OCI-LY7 (cell line): ENCODE data around the gene SNRPD1.

ENCODE experiments used
- CTCF ChIP-seq: fragments of 200-600 bp; sonication (generic); conservative IDR thresholded peaks from 2 replicates; pipeline ENCODE4 v1.5.1; 2014; ENCODE audit warnings: mild to moderate bottlenecking, antibody characterized with exemption, low read length, moderate library complexity, mixed read lengths
- EZH2phosphoT487 ChIP-seq: fragments of 200-600 bp; sonication (generic); IDR thresholded peaks from 2 replicates; pipeline ENCODE4 v1.6.1; 2018; ENCODE audit warnings: low read depth, borderline replicate concordance, mild to moderate bottlenecking, mixed run types, antibody characterized with exemption, low read length, moderate library complexity, mixed read lengths

DNA sequence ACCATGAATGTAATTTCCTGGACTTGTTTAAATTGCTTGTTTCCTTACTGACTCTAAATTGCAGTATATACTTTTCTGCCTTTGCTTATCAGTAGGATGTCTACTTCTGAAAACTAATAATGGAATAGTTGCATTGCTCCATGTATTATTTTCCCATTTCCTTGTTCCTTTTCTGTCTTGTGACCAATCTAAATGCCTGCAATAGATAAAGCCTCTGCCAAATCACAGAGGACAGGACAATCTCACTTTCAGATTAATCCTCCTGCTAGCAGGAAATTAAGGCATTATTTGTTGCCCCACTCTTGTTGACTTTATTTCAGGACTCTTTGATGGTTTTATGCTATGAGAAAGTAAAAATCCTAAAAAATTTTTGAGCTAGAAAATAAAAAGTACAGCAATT, 6.9 kb upstream of the SNRPD1 start:
- TF ChIP-seq CTCF (no peak), EZH2phosphoT487 (no peak)
